ENCODE results near the gene APOBEC4.

The APOBEC4 gene

DNA sequence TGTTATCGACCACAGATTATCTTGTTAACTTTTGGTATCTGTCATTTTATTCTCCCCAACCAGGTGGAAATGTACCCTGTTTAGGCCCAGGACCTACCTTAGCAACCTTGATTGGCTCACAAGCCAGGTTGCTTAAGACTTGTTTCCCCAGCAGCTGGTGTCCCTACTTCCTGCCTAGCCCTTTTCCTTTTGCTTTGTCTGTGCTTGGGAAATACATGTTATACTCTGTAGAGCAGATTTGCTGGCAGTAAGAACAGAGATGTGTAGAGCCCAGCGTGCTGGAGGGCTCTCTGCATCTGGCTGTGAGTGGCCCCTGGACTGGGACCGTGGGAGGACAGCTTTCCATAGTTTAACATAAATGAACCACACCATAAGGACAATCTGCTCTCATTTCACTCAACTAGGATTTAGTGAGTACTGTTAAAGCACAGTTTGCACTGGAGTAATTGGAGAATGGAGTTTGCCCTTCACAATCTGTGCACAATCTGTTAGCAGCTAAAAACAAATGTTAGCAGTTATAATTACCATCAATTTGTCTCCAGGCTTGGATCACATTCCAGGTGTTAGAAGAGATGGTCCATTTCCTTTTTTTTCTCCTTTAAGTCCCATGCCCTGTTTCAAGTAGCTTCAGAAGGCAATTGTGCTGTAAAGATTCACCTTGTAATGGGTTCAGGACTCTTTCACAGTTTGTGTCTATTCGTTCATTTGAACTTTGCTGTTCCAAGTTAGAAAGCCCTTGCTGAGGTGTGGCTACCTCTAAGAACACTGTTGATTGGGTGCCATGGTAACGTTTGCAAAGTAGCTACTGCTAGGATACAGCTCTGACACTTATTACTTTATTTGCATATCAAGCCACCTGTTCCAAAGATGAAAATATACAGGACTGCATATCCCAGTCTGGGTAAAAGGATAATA lies at the start of gene APOBEC4:
TSS of gene APOBEC4 (minus strand) at position 770 of the 915 bp plus-strand sequence. CDS start 4,535 bp downstream, outside the sequence.
- DNase-seq (ENCODE audit: low read depth in 2 of 2), result peak; percentile 38 to 51
- TF ChIP-seq, protein P1, sequence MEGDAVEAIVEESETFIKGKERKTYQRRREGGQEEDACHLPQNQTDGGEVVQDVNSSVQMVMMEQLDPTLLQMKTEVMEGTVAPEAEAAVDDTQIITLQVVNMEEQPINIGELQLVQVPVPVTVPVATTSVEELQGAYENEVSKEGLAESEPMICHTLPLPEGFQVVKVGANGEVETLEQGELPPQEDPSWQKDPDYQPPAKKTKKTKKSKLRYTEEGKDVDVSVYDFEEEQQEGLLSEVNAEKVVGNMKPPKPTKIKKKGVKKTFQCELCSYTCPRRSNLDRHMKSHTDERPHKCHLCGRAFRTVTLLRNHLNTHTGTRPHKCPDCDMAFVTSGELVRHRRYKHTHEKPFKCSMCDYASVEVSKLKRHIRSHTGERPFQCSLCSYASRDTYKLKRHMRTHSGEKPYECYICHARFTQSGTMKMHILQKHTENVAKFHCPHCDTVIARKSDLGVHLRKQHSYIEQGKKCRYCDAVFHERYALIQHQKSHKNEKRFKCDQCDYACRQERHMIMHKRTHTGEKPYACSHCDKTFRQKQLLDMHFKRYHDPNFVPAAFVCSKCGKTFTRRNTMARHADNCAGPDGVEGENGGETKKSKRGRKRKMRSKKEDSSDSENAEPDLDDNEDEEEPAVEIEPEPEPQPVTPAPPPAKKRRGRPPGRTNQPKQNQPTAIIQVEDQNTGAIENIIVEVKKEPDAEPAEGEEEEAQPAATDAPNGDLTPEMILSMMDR (IDR thresholded peaks at IDR 0.05; ENCODE audit: low read depth, low read length), result no peak
- no peak within 1 kb of the TSS for H3K4me3 ChIP-seq (replicated peaks in 1 of 2; ENCODE audit: low read depth in 2 of 2, low read length in 2 of 2)

DNA sequence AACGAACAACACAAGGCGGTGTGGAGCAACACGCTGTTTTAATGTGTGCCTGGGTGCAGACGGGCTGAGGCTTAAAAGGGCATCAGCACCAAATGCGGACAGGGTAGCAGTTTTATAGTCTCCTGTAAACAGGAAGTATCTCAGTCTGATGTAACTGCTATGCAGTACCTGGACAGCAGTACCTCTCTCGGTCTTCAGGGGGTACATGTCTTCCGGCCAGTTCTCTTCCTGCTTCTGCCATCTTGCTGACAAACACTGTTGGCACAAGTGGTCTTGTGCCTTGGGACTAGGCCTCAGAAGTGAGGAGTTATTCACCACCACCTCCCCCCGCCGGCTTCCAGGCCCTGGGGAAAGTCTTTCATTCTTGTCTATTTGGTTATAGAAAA lies 49.7 kb upstream of the APOBEC4 start:
- no peak for DNase-seq (ENCODE audit: low read depth in 2 of 2)
- H3K4me3 ChIP-seq (replicated peaks in 1 of 2; ENCODE audit: low read depth in 2 of 2, low read length in 2 of 2), result no peak overlapping the region
- TF ChIP-seq, protein P1 (IDR thresholded peaks at IDR 0.05; ENCODE audit: low read depth, low read length), result no peak

DNA sequence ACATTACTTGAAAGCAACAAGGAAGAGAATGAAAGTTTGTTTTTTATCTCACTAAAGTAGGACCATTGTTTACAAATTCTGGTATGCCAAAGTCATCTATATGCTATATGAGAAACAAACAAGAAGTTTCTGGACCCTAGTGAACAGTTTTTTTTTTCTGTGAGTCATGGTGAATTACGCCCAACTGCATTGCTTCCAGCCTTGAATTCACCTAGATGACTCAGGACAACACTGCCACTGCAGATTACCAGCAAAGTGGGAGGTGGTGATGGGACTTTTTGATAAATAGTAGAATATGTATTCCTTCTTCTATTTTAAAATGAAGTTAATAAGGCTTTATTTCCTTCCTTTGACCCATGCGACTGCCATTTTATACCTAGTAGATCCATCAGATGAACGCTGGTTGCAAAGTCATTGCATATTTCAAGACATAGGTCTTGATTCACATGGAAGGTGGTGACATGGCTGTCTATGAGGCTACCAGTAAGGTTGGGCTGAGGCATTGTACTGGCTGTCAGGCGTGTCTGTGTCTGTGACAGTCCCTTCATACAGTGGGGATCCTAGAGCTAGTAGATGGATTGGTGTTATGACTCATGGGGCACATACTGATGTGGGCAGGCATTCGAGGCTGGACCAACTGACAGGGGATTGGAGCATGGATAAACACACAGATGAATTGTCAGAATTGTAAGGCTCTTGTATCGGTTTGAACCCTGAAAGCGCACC lies 49.1 kb upstream of the APOBEC4 start:
- no peak for DNase-seq (ENCODE audit: low read depth in 2 of 2)
- no peak overlapping the region for H3K4me3 ChIP-seq (replicated peaks in 1 of 2; ENCODE audit: low read depth in 2 of 2, low read length in 2 of 2)
- TF ChIP-seq, protein P1 (IDR thresholded peaks at IDR 0.05; ENCODE audit: low read depth, low read length), result no peak

GRCh38 chr1:183699616-183700160 lies 46.6 kb upstream of the APOBEC4 start:
- H3K4me3 ChIP-seq (replicated peaks in 1 of 2; ENCODE audit: low read depth in 2 of 2, low read length in 2 of 2), result no peak overlapping the region
- DNase-seq (ENCODE audit: low read depth in 2 of 2), result peak; percentile 34 to 75
- TF ChIP-seq, protein P1 (IDR thresholded peaks at IDR 0.05; ENCODE audit: low read depth, low read length), result no peak

DNA sequence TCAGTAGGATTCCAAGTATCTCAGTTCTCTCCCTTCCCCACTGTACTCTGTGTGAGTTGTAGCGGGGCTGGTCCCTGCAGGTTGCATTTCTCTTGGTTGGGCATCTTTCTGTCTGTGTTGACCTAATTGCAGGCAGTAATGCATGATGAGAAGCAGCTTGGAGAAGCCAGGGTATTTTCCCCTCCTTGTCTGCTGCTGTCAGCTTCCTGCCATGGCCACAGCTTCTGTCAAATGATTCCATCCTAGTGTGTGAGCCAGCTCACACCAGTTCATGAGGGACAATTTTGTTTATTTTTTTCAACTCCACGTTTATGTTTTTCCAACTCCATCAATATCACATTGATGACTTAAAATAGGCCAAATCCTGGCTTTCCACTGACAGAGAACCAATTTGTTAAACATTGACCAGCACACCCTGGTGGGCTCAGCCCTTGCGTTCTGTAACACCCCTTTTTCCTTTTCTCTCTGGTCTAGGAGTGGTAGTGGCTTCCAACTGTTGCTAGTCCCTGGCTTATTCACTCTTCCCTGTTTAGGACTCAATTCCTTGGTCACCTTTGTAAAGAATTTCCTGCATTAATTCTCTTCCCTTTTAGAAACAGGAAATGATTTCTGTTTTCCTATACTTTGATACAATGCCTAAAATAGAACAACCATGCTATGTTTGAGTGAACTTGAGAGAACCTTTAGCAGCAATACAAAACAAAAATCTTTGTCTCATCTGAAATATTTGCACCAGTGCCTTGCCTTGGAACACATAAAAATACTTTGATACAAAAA lies 44.9 kb upstream of the APOBEC4 start:
- TF ChIP-seq, protein P1 (IDR thresholded peaks at IDR 0.05; ENCODE audit: low read depth, low read length), result no peak
- DNase-seq (ENCODE audit: low read depth in 2 of 2), result no peak
- no peak overlapping the region for H3K4me3 ChIP-seq (replicated peaks in 1 of 2; ENCODE audit: low read depth in 2 of 2, low read length in 2 of 2)

GRCh38 chr1:183696981-183697380 lies 43.9 kb upstream of the APOBEC4 start:
- H3K4me3 ChIP-seq (replicated peaks in 1 of 2; ENCODE audit: low read depth in 2 of 2, low read length in 2 of 2), result no peak overlapping the region
- no peak for DNase-seq (ENCODE audit: low read depth in 2 of 2)
- TF ChIP-seq, protein P1 (IDR thresholded peaks at IDR 0.05; ENCODE audit: low read depth, low read length), result no peak
